Cerebellar nuclear complex (tissue), 1 donor: ENCODE data around the gene TBK1.

ENCODE experiments used
- DNase-seq, 2 experiments: peaks; one replicate each; lab custom pipeline; 2025; lab: John Stamatoyannopoulos, UW

TBK1 gene

DNA sequence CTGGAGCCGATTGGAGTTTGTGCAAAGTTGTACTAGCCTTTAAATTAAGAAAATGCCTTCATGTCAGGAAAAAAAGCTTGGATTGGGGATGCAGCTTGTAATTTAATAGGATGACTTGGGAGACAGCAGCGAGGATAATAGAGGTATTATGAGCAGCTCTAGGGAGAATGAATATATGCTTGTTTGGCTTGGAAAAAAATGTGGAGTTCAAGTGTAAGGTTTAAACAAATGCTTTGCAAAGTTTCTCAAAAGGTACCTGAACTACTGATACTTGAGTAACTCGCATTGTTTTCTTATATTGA is 93.1 kb downstream of the TBK1 start:
- DNase-seq, result no peak

- no peak for DNase-seq
These were observed 97.2 kb downstream of the TBK1 start for GRCh38 chr12:64549108-64549507.

GRCh38 chr12:64550755-64551154 is 98.8 kb downstream of the TBK1 start:
- no peak for DNase-seq

GRCh38 chr12:64551676-64552075 is 99.8 kb downstream of the TBK1 start:
- DNase-seq, result no peak
